ENCODE measurements around the gene BTN3A1.

GRCh38 chr6:26445934-26446667, 44.0 kb downstream of the BTN3A1 start:
- no peak for TF ChIP-seq TAF1 (IDR thresholded peaks at IDR 0.05; ENCODE audit: borderline replicate concordance, insufficient read depth, low read length)
- TF ChIP-seq, protein P1, sequence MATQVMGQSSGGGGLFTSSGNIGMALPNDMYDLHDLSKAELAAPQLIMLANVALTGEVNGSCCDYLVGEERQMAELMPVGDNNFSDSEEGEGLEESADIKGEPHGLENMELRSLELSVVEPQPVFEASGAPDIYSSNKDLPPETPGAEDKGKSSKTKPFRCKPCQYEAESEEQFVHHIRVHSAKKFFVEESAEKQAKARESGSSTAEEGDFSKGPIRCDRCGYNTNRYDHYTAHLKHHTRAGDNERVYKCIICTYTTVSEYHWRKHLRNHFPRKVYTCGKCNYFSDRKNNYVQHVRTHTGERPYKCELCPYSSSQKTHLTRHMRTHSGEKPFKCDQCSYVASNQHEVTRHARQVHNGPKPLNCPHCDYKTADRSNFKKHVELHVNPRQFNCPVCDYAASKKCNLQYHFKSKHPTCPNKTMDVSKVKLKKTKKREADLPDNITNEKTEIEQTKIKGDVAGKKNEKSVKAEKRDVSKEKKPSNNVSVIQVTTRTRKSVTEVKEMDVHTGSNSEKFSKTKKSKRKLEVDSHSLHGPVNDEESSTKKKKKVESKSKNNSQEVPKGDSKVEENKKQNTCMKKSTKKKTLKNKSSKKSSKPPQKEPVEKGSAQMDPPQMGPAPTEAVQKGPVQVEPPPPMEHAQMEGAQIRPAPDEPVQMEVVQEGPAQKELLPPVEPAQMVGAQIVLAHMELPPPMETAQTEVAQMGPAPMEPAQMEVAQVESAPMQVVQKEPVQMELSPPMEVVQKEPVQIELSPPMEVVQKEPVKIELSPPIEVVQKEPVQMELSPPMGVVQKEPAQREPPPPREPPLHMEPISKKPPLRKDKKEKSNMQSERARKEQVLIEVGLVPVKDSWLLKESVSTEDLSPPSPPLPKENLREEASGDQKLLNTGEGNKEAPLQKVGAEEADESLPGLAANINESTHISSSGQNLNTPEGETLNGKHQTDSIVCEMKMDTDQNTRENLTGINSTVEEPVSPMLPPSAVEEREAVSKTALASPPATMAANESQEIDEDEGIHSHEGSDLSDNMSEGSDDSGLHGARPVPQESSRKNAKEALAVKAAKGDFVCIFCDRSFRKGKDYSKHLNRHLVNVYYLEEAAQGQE (IDR thresholded peaks at IDR 0.05; ENCODE audit: insufficient read depth in 1 of 2, low read depth in 2 of 2, low read length in 2 of 2) = no peak
- no peak for TF ChIP-seq POLR2AphosphoS5 (IDR thresholded peaks at IDR 0.05; ENCODE audit: low read depth, low read length)
- TF ChIP-seq SIN3A (IDR thresholded peaks at IDR 0.05; ENCODE audit: borderline replicate concordance, insufficient read depth, low read length) = no peak
- TF ChIP-seq FOXP2 (optimal IDR thresholded peaks at IDR 0.05; ENCODE audit: borderline replicate concordance, extremely low read depth, extremely low read length, insufficient read depth) = no peak

Data from PFSK-1 (cell line).